KOPT-K1 (cell line): ENCODE results near the gene UBA1.
"Not testable (repeated sequence)": the region's sequence is repeated elsewhere in the genome, so short reads cannot be mapped to it uniquely, and the experiment has no call there.

Experiments used
- H3K27ac ChIP-seq: fragments of 200-600 bp; sonication (generic); 2 replicates; pipeline ENCODE4 v1.5.1; 2016; ENCODE audit warnings: antibody characterized with exemption, mild to moderate bottlenecking, low read depth, low read length; ENCODE audit not compliant: poor library complexity, severe bottlenecking
- H3K36me3 ChIP-seq: fragments of 200-600 bp; sonication (generic); 2 replicates; pipeline ENCODE4 v1.5.1; 2017; ENCODE audit warnings: antibody characterized with exemption, mild to moderate bottlenecking, low read length, moderate library complexity; ENCODE audit not compliant: insufficient read depth
- H3K9me3 ChIP-seq: fragments of 200-600 bp; sonication (generic); 2 replicates; pipeline ENCODE4 v1.5.1; 2017; ENCODE audit warnings: antibody characterized with exemption, low read length, mild to moderate bottlenecking; ENCODE audit not compliant: insufficient read depth, poor library complexity, severe bottlenecking

The UBA1 gene

DNA sequence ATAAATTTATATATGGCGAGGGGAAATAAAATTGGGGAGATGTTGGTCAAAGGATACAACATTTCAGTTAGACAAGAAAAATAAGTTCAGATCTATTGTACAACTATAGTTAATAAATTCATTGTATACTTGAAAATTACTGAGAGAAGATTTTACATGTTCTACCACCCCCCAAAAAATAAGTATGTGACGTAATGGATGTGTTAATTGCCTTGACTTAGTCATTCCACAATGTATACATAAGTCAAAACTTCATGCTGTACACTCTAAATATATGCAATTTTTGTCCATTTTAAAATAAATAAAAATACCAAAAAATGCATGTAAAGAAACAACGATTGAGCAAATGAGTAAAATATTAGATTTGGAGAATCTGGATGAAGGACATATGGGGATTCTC is 41.0 kb downstream of the UBA1 start:
- peaks cover 31% of the 10 kb centered on the region for H3K36me3 ChIP-seq
- no peak overlapping the region for H3K27ac ChIP-seq
- H3K9me3 ChIP-seq = no peaks in the 10 kb centered on the region

DNA sequence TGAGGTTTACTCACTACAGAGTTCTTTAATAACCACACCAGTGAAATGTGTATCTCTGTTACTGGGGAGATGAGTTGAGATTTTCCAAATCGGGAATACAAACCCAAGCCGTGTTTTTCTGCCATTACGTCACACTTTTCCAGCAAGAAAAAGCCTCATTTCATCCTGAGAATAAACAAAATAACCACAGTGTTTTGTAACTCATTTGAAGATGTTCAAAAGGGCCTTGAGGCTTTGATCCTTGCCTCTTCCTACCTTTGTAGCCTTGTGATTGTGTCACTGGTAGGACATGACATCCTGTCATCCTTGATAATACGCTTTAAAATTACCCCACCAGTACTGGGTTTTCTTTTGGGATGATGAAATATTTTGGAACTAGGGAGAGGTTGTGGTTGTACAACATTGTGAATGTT is 42.1 kb downstream of the UBA1 start:
- Histone ChIP-seq H3K27ac (no peak overlapping the region), H3K9me3 (no peaks in the 10 kb centered on the region), H3K36me3 (peaks cover 35% of the 10 kb centered on the region)

DNA sequence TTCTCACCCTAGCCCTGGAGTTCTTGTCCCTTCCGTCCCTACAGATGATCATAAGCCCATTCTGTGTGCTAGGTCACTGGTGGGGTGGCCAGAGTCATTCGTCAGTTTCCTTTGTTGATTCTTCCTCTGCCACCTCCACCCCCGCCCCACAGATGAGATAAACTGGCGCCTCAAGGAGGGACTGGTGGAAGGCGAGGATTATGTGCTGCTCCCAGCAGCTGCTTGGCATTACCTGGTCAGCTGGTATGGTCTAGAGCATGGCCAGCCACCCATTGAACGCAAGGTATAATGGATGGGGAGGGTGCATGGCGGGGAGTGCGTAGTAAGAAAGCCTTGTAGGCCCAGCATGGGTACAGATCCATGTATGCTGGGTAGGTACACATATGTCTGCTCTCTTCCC is 45.6 kb downstream of the UBA1 start:
- no peaks in the 10 kb centered on the region for H3K9me3 ChIP-seq

GRCh38 chrX:47239898-47240545 is 46.4 kb downstream of the UBA1 start:
- Histone ChIP-seq H3K36me3 (peaks cover 73% of the 10 kb centered on the region), H3K27ac (no peak overlapping the region), H3K9me3 (no peaks in the 10 kb centered on the region)

More for the DNA sequence above, 45.6 kb downstream of the UBA1 start:
- Histone ChIP-seq H3K27ac (no peak overlapping the region), H3K36me3 (peaks cover 66% of the 10 kb centered on the region)

DNA sequence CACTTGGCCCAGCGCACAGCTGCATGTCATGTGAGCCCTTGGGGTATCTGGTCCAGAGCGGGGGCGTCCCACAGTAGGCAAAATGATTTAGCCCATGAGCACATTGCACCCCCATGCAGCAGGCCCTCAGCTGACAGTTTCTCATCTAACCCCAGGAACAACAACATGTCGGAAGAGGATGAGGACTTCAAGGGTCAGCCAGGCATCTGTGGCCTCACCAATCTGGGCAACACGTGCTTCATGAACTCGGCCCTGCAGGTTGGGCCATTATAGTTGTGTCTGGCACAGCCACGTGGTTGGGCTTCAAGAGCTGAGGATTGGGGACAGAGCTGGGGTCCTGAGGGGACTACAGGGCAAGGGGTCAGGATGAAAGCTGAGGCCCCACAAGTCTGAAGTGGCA is 47.0 kb downstream of the UBA1 start:
- H3K27ac ChIP-seq = no peak overlapping the region
- H3K36me3 ChIP-seq = peaks cover 73% of the 10 kb centered on the region
- no peaks in the 10 kb centered on the region for H3K9me3 ChIP-seq

DNA sequence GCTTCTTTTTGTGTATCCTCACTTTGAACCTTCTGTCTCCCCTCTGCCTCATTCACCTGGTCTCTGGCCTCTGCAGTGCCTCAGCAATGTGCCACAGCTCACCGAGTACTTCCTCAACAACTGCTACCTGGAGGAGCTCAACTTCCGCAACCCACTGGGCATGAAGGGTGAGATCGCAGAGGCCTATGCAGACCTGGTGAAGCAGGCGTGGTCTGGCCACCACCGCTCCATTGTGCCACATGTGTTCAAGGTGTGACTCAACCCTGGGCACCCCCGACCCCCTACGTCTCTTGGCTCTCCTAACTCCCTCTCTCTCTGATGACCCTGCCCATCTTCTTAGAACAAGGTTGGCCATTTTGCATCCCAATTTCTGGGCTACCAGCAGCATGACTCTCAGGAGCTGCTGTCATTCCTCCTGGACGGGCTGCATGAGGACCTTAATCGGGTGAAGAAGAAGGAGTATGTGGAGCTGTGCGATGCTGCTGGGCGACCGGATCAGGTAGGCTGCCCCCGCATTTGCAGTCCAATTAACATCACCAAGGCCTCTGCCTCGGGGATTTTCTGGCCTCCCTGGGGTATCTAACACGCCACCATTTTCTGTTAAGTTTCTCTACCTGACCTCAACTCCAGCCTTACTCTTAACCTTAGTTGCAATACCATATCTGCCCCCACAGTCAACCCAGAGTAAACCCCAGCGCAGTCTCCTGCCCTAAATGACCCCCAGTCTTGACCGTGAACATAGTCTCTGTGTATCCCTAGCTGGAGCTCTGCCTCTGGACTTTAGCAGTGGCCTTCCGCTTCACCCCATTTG is 47.8 kb downstream of the UBA1 start:
- H3K9me3 ChIP-seq = no peaks in the 10 kb centered on the region
- H3K36me3 ChIP-seq = peaks cover 75% of the 10 kb centered on the region
- no peak overlapping the region for H3K27ac ChIP-seq

DNA sequence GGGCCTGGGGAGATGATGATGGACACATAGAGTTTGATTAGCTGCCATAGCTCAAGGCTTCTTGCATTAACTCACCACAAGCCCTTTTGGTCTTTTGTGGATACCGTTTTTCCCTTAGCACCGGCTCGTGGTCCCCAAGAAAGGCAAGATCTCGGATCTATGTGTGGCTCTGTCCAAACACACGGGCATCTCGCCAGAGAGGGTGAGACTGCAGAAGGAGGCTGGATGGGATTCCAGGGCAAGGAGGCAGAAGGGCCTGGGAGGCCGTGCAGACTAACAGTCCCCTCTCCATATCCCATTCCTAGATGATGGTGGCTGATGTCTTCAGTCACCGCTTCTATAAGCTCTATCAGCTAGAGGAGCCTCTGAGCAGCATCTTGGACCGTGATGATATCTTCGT is 48.7 kb downstream of the UBA1 start:
- Histone ChIP-seq H3K36me3 (peaks cover 83% of the 10 kb centered on the region), H3K27ac (no peak overlapping the region), H3K9me3 (no peaks in the 10 kb centered on the region)

- no peaks in the 10 kb centered on the region for H3K9me3 ChIP-seq
- peaks cover 92% of the 10 kb centered on the region for H3K36me3 ChIP-seq
- no peak overlapping the region for H3K27ac ChIP-seq
These were observed 49.7 kb downstream of the UBA1 start for GRCh38 chrX:47243351-47243750.

DNA sequence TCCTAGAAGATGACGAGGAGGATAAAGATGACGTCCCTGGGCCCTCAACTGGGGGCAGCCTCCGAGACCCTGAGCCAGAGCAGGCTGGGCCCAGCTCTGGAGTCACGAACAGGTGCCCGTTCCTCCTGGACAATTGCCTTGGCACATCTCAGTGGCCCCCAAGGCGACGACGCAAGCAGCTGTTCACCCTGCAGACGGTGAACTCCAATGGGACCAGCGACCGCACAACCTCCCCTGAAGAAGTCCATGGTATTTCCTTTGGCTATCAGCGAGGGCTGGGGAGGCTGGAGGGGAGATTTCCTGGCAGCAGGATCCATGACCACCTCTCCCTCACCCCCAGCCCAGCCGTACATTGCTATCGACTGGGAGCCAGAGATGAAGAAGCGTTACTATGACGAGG is 51.0 kb downstream of the UBA1 start:
- no peak overlapping the region for H3K27ac ChIP-seq
- H3K36me3 ChIP-seq = peaks cover 94% of the 10 kb centered on the region

GRCh38 chrX:47245156-47245555 is 51.5 kb downstream of the UBA1 start:
- Histone ChIP-seq H3K36me3 (peaks cover 89% of the 10 kb centered on the region), H3K27ac (no peak overlapping the region), H3K9me3 (no peaks in the 10 kb centered on the region)

More for the DNA sequence above, 51.0 kb downstream of the UBA1 start:
- H3K9me3 ChIP-seq = no peaks in the 10 kb centered on the region

GRCh38 chrX:47247206-47247998 is 53.8 kb downstream of the UBA1 start:
- no peaks in the 10 kb centered on the region for H3K9me3 ChIP-seq

DNA sequence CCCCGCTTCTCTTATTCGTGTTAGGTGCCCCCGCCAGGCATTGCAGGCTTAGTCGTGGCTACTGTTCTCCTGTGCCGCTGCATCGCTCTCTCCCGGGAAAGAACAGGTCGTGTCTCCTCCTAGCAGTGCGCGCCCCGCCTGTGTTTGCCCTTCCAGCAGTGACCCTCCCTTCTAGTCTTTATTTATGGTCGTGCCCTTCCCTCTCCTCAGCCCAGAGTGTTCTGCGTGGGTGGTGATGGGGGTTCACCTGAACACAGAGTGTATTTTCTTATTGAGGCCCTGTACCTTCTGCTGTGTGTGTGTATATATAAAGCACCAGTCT is 54.3 kb downstream of the UBA1 start:
- peaks cover 62% of the 10 kb centered on the region for H3K36me3 ChIP-seq
- no peak overlapping the region for H3K27ac ChIP-seq
- H3K9me3 ChIP-seq = no peaks in the 10 kb centered on the region

More at GRCh38 chrX:47247206-47247998, 53.8 kb downstream of the UBA1 start:
- Histone ChIP-seq H3K27ac (no peak overlapping the region), H3K36me3 (peaks cover 67% of the 10 kb centered on the region)

DNA sequence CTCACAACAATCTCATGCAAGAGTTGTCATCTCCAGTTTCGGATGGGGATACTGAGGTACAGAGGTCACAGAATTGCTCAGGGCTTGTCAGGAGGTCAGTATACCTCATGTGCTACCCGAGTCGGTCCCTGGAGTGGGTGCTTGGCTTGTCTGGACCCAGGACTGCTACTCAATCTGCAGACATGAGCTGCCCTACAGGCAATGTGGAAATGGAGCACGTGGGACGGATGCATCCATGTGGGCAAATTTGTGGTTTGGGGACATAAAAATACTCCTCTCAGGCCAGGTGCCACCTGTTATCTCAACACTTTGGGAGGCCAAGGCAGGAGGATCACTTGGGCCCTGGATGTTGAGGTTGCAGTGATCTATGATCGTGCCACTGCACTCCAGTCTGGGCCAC is 54.9 kb downstream of the UBA1 start:
- peaks cover 58% of the 10 kb centered on the region for H3K36me3 ChIP-seq
- H3K27ac ChIP-seq = no peak overlapping the region
- H3K9me3 ChIP-seq = no peaks in the 10 kb centered on the region

DNA sequence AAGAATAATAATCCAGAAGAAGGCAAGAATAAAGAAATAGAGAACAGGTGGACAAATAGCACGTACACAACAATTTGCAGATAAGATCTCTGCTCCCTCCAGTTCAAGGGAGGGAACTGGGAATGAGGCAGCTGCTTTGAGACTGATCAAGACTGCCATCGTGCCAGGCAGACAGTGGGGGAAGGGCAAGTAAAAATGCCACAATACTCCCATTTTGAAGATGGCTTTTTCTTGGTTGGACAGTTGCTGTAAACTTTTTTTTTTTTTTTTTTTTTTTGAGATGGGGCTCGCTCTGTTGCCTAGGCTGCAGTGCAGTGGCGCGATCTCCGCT is 56.4 kb downstream of the UBA1 start:
- peaks cover 44% of the 10 kb centered on the region for H3K36me3 ChIP-seq
- H3K27ac ChIP-seq = no peak overlapping the region
- no peaks in the 10 kb centered on the region for H3K9me3 ChIP-seq

GRCh38 chrX:47257620-47258019 is 64.0 kb downstream of the UBA1 start:
- not testable (repeated sequence) for H3K27ac ChIP-seq, H3K9me3 ChIP-seq

More at GRCh38 chrX:47257620-47258019, 64.0 kb downstream of the UBA1 start:
- H3K36me3 ChIP-seq = not testable (repeated sequence)
